Mucosa of descending colon (tissue), 3 donors: ENCODE measurements around the gene SLC2A4. TPM values are rescaled to one million over a fixed set of nuclear protein-coding genes. Genes with fewer than 3 reads are reported as not detected.

ENCODE experiments used
- ATAC-seq: fragments of 200-7000 bp; cut with Tn5 transposase; one replicate; pipeline ENCODE4 v1.9.1; 2020; ENCODE audit warnings: mild to moderate bottlenecking, moderate library complexity
- DNase-seq, 3 donors: peaks; one replicate each; pipeline ENCODE4 v3.0.0-alpha.2; 2020
- H3K36me3 ChIP-seq: fragments of 200-600 bp; one replicate; pipeline ENCODE4 v1.8.0; 2021; ENCODE audit warnings: low read depth, mild to moderate bottlenecking
- H3K4me1 ChIP-seq: fragments of 200-600 bp; one replicate; pipeline ENCODE4 v1.8.0; 2021; ENCODE audit warnings: low read depth, mild to moderate bottlenecking
- H3K4me3 ChIP-seq: fragments of 200-600 bp; one replicate; pipeline ENCODE4 v1.8.0; 2021; ENCODE audit warnings: mild to moderate bottlenecking
- H3K9me3 ChIP-seq: fragments of 200-600 bp; one replicate; pipeline ENCODE4 v1.8.0; 2021; ENCODE audit warnings: mild to moderate bottlenecking
- intact Hi-C, 2 donors: fragments of 100-400 bp; cut with DNase I in 1 of 2; cut with micrococcal nuclease in 1 of 2; formaldehyde crosslinking; loops; one replicate each; pipeline versions ENCODE4 v1.11.0 to v1.11.1; 2022; cut with DNase I, micrococcal nuclease
- total RNA-seq, 3 donors: library from RNA; stranded (reverse); fragmentation: NEBNext Ultra II Directional in 2 of 3; extraction: Animal tissue kit (Norgen Biotek cat#: 25700) in 2 of 3; gene quantifications; one replicate each; pipeline versions ENCODE4 v1.2.1 to v1.2.4, GENCODE V29; 2021 to 2023
- TF ChIP-seq, protein P1 (sequence below): fragments of 200-600 bp; IDR thresholded peaks from one replicate; pipeline ENCODE4 v1.8.0; 2022; ENCODE audit warnings: antibody characterized with exemption, mild to moderate bottlenecking
- donor health status: DM: no; HTN: no; CAD: no; lungs with moderate emphysema.
- donor health status: DM: no; HTN: no; CAD: no.
- donor health status: DM: no; HTN: yes; CAD: no.

The SLC2A4 gene
- total RNA-seq, 3 donors from 2014 or later = 5.3 to 78.2 (median 6.1) TPM

DNA sequence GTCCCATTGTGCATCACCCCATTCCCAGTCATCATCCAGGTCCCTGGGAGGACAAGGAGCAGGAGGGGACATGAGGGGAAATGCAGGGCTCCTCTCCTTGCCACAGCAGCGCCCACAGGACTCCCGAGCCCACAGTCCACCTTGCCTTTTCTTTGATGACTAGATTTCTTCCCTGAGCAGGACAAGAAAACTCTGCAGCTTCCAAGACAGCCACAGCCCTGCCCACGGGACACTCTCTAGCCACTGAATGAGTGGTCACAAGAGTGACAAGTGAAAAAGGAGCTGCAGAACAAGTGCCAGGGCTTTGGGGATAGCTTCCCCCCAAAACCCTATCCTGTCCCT is 42.9 kb downstream of the SLC2A4 start:
- no peak overlapping the region for H3K4me3 ChIP-seq
- H3K9me3 ChIP-seq = no peaks in the 10 kb centered on the region
- peaks cover 8% of the 10 kb centered on the region for H3K36me3 ChIP-seq
- peaks cover 9% of the 10 kb centered on the region for H3K4me1 ChIP-seq
- DNase-seq (no peak), ATAC-seq (no peak)
- TF ChIP-seq, protein P1, sequence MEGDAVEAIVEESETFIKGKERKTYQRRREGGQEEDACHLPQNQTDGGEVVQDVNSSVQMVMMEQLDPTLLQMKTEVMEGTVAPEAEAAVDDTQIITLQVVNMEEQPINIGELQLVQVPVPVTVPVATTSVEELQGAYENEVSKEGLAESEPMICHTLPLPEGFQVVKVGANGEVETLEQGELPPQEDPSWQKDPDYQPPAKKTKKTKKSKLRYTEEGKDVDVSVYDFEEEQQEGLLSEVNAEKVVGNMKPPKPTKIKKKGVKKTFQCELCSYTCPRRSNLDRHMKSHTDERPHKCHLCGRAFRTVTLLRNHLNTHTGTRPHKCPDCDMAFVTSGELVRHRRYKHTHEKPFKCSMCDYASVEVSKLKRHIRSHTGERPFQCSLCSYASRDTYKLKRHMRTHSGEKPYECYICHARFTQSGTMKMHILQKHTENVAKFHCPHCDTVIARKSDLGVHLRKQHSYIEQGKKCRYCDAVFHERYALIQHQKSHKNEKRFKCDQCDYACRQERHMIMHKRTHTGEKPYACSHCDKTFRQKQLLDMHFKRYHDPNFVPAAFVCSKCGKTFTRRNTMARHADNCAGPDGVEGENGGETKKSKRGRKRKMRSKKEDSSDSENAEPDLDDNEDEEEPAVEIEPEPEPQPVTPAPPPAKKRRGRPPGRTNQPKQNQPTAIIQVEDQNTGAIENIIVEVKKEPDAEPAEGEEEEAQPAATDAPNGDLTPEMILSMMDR = no peak
- intact Hi-C loops = no loop called here

DNA sequence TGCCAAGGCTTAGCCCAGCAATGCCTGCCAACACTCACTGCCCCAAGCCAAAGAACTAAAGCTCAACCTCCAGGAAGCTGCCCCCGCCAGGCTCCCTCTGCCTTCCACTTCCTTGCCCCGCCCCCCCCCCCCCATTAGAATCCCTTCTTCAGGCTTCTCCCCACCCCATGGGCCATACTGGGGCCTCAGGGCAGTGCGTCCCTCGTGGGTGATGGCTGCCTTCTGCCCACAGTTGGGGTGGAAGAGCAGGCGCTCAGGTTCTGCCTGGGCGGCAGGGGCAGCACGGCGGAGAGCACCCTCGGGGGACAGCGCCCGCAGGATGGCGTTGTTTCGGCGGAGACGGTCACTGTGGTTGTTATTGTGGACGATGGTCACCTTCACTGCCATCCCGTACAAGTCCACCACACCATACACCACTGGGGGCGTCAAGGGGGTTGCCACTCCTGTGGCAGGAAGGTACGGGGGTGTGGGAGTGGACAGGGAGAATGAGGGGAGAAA is 43.6 kb downstream of the SLC2A4 start:
- H3K4me1 ChIP-seq = peaks cover 9% of the 10 kb centered on the region
- no peaks in the 10 kb centered on the region for H3K9me3 ChIP-seq
- DNase-seq = no peak
- H3K4me3 ChIP-seq = no peak overlapping the region
- intact Hi-C loops = no loop called here
- H3K36me3 ChIP-seq = peaks cover 8% of the 10 kb centered on the region
- TF ChIP-seq, protein P1 = no peak
- no peak for ATAC-seq

DNA sequence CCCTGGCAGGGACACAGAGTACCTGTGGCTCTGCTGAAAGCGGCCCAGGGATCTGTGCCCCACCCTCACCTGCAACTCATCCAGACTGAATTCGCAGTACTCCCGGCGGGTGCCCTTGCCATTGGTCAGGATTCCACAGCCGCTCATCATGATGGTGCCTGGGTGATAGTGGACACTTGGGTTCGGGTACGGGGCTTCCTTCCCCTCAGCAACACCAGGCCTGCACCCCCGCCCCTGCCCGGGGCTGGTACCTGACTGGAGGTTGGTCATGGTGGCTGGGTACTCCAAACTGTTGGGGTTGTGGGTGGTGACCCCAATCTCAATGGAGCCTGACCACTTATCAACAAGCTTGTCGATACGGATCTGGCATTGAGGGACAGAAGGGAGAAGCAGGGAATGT is 44.7 kb downstream of the SLC2A4 start:
- H3K36me3 ChIP-seq = peaks cover 8% of the 10 kb centered on the region
- intact Hi-C loops = no loop called here
- no peak overlapping the region for H3K4me3 ChIP-seq
- peaks cover 12% of the 10 kb centered on the region for H3K4me1 ChIP-seq
- TF ChIP-seq, protein P1 = no peak
- ATAC-seq (no peak), DNase-seq (no peak)
- no peaks in the 10 kb centered on the region for H3K9me3 ChIP-seq

DNA sequence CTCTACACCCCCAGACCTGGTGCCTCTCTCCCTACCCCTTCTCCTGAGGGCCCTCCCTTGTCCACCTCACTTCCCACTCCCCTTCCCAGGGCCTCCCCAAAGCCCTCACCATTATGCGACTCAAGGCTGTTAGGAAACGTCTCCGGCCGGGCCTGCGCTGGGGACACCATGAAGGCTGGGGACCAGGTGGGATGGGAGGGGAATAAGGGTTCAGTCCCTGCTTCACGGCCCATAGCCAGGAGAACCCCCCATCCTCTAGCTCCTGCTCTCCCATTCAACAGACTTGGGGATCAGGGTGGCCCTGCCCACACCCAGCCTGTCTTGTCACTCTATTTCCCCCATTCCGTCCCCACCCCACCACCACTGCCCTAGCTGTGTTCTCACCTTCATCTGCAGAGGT is 45.5 kb downstream of the SLC2A4 start:
- H3K9me3 ChIP-seq = no peaks in the 10 kb centered on the region
- H3K4me3 ChIP-seq = no peak overlapping the region
- TF ChIP-seq, protein P1 = no peak
- H3K36me3 ChIP-seq = peaks cover 8% of the 10 kb centered on the region
- no peak for DNase-seq
- H3K4me1 ChIP-seq = peaks cover 12% of the 10 kb centered on the region
- no peak for ATAC-seq
- intact Hi-C loops = no loop called here

DNA sequence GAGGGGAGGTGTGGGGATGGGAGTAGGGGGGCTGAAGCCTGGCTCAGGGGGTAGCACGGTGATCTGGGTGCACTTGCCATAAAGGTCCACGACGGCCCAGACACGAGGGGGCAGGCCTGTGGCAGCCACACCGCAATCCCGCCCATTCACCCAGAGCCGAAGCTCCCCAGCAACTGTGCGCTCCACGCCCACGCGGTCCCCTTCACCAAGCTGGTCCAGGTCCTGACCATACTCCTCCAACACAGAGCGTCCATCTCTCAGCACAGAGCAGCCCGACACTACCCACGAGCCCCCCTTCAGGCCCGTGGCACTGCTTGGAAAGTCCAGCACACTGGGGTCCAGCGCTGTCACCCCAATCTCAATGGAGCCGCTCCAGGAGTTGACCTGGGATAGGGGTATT is 46.0 kb downstream of the SLC2A4 start:
- DNase-seq (no peak), ATAC-seq (no peak)
- Histone ChIP-seq H3K9me3 (no peaks in the 10 kb centered on the region), H3K4me1 (peaks cover 12% of the 10 kb centered on the region), H3K4me3 (no peak overlapping the region), H3K36me3 (peaks cover 7% of the 10 kb centered on the region)
- TF ChIP-seq, protein P1 = no peak
- intact Hi-C loops = no loop called here

DNA sequence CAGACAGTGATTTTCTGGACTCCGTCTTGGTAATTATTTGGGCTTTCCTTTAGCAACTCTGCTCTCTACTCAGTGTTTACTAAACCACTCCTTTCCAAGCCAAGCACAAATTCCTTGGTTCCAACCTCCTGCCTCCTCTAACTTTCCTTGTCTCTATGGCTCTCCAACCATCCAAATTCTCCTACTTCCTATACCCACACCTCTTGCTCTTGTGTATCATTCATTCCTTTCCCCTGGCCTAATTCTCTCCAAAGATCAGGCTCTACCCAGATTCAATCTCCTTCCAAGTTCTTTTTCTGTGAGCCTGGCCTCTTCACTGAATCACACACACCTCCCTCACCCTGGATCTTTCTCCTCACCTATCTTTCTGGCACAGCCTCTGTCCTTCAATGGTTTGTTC is 46.5 kb downstream of the SLC2A4 start:
- Histone ChIP-seq H3K4me1 (peaks cover 12% of the 10 kb centered on the region), H3K9me3 (no peaks in the 10 kb centered on the region), H3K36me3 (peaks cover 3% of the 10 kb centered on the region), H3K4me3 (no peak overlapping the region)
- intact Hi-C loops = no loop called here
- DNase-seq = no peak
- TF ChIP-seq, protein P1 = no peak
- no peak for ATAC-seq
